NK-92 (cell line): ENCODE data around the gene ELP4.
"Not testable (repeated sequence)": the region's sequence is repeated elsewhere in the genome, so short reads cannot be mapped to it uniquely, and the experiment has no call there.

Source experiments
- DNase-seq: peaks from one replicate; lab custom pipeline; 2025; ENCODE audit not compliant: unreplicated experiment; lab: John Stamatoyannopoulos, UW

ELP4 gene

DNA sequence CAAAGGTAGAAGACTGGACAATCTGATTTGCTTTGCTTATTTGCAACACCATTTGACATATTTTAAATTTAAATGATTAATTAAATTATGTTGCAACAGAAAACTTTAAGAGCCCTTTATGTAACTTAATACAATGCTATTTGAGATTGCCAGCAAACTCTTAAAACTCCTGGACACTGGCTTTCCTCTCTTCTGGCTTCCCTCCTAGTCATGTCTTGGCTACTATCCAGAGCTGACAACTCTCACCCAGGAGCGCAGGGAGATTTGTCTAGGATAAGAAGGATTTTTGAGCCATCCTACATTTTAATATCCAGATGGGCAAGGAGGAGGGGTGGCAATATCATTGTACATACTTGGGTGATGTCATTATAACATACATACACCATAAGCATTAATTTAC lies 134.3 kb downstream of the ELP4 start:
- no peak for DNase-seq

DNA sequence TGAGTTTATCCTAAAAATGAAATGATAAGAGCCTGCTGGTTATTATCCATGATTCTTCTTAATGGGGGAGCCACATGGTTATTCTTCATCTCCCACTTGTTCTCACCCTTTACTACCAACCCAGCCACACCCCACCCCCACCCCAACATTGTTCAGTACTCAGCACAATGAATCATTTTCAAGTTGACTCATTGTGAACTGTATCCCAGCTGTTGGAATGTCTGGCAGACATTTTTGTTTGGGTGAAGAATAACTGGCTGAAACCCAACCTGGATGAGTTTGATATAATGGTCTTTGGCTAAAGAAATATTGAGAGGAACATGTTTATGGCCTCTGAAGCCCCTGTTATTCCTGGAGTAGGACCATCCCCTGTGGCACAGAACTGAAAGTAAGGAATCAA lies 136.2 kb downstream of the ELP4 start:
- DNase-seq, result no peak

DNA sequence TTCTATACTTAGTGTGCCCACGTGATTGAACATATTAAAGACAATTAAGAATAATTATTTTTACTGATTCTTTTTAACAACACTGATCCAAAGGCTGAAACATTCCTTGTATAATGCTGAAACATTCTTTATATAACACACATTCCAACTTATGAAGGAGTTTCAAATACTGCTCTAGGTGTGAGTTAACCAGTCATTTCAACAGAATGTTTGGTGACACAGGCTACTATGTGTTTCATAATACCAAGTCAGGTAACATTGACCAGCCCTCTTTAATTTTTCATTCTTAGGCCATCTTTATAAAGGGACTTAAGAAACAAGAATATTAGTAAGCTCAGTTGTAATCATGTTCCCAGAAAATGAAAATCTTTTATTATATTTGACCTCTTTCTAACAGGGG lies 136.6 kb downstream of the ELP4 start:
- DNase-seq, result no peak

DNA sequence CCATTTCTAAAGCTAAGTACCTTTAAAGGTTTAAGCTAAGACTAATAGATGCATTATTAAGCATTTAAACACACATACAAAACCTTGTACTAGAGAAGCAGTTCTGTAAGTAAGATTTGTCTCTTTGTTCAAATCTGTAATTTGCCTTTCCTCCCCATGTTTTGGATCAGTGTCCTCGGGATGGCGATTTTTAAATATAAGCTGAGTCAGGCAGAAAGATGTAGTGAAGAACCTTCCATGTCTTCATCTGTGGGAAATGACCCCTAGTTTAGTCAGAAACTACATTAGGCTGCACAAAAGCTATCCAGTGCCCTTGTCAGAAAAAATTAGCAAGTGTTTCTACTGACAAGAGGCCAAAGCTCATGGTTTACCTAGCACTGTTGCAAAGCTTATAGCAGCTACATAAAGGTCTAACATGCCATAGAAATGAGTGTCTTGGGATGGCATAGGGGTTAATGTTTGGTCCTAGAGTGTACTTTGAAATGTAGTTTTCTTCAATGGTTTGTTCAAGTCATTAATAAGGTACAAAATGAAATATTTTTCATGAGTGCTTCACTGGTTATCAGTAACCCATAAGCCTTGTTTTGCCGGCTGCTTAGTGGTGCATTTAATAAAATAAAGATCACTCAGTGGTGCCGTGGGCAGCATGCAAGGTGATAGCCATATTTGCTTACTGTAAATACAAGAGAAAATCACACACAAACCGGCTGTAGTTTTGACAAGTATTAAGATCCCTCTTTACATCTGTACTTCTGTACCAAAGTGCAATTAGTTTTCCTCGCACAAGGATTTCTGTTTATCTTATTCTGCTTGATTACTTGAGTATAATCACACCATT lies 139.8 kb downstream of the ELP4 start:
- DNase-seq, result no peak

DNA sequence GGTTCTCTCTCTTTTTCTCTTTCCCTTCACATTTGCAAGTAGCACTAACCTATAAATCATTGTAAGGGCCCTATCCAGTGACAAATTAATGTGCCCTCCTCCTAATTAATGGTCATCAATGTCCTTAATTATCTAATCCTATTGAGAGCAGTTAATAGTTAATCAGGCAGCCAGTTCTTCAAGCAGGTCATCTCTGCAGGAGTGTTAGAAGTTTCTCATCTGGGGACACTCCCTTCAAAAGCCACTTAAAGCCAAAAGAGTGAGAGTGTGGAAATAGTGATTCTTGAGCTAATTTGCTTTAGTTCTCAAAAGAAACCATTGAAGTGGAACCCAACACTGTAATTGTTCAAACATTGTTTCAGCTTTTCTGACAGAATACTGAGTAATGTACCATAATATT lies 141.6 kb downstream of the ELP4 start:
- no peak for DNase-seq

DNA sequence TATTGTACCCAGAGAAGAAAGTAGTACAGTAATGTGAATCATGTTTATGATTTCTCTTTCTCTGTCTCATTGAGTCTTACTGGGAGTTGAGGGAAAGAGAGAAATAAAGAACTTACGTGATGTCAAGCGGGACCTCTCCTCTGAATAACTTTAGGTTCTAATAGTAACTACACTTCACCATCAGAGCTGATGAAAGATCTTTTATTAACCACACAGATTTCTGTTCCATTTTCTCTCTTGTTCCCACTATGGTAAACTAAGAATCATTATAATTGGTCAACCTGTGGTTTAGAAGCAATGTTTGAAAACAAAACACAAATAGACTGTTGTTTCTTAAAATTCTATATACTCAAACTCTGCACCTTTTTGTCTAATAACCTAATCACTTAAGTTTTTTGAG lies 142.3 kb downstream of the ELP4 start:
- no peak for DNase-seq

DNA sequence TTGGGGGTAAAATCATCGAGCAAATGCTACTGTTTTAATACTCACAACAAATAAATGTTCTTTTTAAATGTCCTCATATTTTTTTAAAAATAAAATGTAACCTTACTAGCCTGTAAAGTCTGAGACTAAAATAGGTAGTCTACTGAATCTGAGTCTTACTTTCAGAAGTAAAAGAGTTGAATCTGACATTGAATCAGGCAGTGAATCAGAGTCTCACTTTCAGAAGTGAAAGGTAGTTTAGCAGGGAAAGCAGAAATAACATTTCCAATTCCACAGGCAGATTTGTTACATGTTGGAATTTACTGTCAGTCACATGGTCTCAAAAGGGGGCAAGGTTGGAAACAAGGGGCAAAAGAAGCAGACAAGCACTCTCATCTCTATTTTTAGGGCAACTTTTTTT lies 143.0 kb downstream of the ELP4 start:
- no peak for DNase-seq

DNA sequence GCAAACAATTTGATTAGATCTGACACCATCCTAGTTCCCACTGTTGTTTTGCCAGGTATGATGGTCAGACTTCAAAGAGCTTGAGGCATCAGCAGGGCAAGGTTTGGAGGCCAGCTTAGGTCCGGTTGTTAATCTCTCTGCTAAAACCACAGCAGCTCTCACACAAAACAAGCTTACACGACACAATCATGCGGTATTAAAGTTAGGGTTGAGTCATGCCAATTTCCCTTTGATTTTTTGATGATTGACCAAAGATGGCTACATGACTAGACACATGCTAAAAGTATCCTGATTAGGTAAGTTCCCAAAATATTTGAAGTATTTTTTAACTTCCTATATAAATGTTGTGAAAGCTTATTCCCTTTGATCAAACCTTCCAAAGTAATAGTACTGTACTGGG lies 145.9 kb downstream of the ELP4 start:
- DNase-seq, result no peak

DNA sequence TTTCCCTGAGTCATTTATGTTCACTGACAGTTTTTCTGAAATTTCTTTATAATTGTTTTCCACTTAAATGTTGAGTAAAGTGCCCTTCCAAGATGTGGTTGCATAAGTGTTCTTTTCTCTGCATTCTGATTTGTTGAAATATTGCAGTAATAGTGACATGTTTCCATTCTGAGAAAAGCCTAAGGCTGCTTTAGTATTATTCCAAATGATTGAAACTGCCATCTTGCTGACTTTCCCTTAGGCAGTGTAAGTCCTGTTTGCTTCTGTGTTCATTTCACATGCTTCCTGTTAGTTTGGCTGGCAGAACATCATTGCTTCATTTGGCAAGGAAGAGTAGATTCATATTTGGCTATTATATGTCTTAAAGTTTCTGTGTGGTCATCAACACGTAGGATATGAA lies 146.5 kb downstream of the ELP4 start:
- DNase-seq, result no peak

DNA sequence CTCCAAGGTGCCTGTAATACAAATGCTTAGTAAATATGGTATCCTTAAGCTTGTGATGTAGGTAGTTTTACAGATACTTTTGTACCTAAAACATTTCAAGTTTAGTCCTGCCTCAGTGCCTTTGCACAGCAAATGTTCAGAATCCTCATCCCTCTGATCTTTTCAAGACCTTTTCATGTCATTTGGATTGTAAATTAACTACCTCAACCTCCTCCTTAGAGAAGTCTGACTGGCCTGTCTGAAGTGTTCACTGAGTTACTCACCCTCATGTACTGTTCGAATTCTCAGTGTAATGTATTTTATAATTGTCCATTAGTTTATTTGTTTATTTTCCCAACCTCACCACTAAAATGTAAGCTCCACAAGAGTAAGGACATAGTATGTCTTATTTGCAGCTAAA lies 147.5 kb downstream of the ELP4 start:
- no peak for DNase-seq

DNA sequence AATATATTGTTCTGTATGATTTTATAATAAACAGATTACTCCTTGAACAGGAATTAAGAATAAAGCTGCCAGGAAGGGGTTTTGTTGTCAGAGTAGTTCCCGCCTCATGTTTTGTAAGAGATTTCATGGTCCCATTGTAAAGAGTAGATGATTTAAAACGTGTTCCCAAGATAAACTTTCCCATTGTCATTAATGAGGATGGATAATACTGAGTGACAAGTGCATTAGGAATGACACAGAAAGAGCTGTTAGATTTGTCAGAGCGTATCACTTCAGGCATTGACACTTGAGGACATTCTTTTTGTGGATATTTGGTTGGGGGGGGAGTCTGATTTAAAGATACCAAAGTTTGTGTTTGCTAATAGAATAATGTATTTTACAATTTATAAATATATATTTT lies 154.6 kb downstream of the ELP4 start:
- DNase-seq, result no peak

DNA sequence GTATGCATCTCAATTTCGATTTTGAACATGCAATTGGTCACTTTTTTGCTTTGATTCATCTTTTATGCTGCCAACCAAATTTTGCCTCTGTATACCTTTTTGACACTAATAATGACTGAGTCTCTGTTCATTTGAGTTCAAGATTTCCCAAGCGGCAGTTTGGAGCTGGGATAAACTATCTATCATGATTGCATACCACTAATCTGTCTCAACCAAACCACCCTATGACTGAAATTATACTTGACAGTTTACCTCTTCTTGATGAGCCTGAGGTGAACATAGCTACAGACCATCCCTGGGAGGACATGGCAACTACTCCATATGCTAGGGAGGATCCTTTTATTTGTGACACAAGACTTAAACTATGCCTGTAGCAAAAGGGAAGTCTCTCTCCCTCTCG lies 155.4 kb downstream of the ELP4 start:
- no peak for DNase-seq

DNA sequence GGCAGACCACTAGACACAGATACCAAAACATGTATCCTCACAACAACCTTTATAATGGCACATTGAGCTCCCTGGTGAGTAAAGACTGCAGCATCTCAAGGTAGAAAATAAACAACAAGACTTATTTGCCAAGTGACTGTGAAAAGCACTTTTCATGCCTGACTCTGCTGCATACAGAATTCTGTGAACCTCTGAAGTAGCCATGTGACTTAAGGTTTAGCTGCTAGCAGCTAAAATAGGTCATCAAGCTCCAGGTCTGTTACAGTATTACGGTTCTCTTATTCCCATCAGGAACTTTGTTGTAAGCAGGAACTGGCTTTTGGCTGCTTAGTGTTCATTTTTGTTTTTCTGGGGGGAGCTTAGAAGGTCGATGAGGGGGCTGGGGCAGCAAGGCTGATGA lies 162.1 kb downstream of the ELP4 start:
- no peak for DNase-seq

DNA sequence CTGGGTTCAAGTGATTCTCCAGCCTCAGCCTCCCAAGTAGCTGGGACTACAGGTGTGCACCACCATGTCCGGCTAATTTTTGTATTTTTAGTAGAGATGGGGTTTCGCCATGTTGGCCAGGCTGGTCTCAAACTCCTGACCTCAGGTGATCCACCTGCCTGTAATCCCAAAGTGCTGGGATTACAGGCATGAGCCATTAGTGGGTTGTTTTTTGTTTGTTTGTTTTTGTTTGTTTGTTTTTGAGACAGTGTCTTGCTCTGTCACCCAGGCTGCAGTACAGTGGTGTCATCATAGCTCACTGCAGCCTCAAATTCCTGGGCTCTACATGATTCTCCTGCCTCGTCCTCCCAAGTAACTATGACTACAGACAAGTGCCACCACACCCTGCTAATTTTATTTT lies 163.5 kb downstream of the ELP4 start:
- DNase-seq, result not testable (repeated sequence)

DNA sequence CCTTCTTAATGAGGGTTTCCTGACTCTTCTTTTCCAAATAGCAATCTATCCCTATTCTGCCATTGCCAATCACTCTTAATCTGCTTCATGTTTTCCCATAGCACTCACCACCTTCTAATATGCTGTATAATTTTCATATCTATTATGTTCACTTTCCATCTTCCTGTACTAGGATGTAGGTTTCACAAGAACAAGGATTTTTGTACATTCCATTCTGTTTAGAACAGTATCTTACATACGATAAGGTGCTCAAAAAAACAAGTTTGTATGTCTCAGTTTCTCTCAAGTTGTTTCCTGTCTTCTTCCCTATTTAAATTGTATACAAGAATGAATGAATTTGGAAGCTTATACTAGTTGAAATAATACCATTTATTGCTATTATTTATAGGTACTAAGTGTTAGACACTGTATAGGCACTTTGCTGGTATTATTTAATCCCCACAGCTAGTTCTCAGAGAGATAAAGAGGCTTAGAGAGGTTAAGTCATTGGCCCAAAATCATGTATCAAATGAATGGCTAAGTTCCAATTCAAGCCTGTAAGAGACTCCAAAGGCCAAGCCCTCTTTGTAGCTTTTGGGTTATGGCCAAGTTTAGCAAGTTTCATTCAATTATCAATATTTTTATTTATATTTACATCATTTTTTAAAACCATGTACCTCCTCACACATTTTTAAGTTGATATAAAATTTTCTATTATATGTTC lies 166.9 kb downstream of the ELP4 start:
- no peak for DNase-seq

DNA sequence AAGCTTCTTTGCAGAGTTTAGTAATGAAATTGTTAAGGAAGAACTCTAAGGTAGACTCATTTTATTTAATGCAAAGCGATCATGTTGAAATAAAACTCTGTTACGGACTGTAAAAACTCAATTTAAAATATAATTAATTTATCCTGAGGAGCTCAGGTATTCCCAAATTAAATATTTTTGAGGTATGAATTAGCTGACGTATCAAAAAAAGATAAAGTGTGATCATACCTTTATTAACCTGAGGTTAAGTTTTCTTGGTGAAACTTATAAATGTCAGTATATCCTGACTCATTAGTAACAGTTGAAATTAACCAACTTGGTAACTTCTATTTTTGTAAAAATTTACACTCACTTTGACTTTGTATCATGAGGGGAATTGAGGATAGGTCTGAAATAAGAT lies 171.2 kb downstream of the ELP4 start:
- no peak for DNase-seq

DNA sequence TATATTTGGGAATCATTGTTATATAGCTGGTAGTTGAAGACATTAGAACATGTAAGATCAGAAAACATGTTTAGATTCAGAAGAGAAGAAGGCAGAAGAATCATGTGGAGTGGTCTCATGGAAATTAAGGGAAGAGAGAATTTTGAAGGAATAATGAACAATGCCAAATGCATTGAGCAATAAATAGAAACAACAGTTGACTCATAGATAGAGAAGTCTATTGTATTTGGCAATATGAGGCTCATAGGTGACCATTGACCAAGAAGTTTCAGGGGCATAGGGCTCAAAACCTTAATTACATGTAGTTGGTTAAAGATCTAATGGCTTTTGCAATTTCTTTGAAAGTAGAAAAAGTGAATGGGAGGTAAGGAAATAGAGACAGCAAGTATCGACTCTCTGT lies 177.7 kb downstream of the ELP4 start:
- no peak for DNase-seq

DNA sequence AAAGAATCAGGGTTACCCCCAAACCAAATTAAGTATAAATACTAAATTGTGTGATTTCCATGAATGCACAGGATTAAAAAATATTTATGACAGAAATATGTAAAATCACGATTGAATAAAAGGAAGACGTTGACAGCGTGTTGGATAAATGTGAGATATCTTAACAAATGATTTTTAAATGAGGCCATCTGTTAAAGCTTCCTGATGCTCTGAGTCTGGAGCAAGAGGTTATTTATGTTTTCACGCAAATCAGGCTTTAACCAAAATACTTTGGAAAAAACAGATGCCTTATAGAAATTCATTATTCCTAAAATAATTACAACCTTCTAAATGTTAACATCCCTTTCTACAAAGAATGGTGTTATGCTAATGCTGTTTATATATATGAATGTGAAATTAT lies 178.3 kb downstream of the ELP4 start:
- no peak for DNase-seq

DNA sequence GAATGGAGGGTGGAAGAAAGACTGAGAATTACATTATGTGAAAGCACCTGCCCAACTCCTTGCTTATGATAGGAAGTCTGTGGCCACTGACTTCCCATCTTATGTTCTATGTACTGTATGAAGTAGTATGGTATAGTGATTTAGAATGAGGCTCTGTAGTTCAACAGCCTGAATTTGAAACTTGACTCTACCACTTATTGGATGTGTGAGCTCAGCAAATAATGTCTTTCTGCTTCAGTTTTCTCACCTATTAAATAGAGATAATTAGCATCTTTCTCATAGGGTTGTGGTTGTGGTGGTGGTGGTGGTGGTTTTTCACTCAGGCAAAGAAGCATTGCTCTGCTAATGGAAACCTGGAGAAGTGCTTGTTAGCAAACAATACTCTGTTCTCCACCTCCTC lies 180.0 kb downstream of the ELP4 start:
- no peak for DNase-seq

DNA sequence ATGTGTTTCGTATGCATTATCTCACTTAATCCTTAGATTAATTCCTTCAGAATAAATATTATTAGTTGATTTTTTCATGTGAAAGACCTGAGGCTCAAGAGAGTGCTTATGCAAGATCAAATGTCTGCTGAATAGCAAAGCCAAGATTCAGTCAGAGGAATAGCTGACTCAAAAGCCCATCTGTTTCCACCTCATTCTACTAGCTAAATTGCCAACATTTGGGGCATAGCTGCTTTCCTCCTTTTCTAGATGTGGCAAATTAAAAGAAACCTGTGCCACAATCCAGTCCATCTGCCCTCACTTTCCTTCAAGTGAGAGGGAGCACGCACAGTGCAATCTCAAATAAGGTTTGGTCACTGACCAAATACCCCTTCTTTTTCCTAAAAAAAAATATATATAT lies 180.5 kb downstream of the ELP4 start:
- no peak for DNase-seq

DNA sequence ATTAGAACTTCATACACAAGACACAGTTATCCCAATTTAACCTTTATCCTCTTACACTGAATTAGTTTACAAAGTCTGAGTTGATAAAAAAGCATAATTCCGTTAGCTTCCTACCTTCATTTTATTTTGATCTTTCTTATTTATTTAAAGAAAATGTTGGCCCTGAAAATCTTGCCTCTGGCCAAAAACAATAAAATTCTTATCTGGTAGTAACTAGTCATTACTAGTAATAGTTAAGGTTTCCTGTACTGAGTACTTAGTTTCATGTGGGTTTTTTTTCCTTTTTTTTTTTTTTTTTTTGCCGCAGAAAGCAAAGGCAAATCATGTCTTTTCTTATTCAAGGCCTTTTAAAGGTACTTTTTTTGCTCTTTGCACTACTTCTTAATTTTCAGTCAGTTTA lies 180.9 kb downstream of the ELP4 start:
- DNase-seq, result no peak

DNA sequence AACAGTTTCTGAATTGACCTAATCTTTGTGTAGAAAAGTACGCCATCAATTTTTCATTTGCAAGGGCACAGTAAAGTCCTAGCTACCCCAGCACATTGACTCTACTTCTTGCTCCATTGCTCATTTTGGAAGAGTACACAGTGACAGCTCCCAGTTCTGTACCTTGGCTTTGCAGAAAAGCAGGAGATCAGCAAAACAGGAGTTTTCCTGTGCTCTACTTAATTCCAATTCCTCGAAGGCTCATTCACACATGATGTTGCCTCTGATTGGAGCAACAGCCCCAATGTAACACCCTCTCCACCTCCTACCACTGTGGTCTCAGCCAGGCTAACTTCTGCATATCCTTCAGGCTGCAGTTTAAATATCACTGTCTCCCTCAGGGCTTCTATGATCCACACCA lies 182.9 kb downstream of the ELP4 start:
- no peak for DNase-seq

DNA sequence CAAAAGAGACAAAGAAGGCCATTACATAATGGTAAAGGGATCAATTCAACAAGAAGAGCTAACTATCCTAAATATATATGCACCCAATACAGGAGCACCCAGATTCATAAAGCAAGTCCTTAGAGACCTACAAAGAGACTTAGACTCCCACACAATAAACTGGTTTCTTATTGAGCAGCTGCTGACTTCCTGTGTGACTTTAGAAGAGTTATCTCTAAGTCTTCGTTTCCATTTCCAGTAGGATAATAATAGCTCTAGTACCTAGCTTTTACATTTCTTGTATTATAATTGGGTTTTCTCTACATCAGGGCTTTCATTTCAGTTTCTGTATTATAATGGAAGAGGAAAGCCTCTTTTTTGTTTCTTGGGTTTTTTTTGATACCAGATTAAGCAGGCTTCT lies 187.5 kb downstream of the ELP4 start:
- not testable (repeated sequence) for DNase-seq
